A549 (cell line): Measurements from ENCODE around the gene BEND4. TPM values are rescaled to one million over a fixed set of nuclear protein-coding genes. Genes with fewer than 3 reads are reported as not detected.

Experiments used
- ATAC-seq, 2 experiments: fragments of 200-7000 bp in 1 of 2; fragments of >200 bp in 1 of 2; cut with Nextera tagmentation in 1 of 2; cut with Tn5 transposase in 1 of 2; 3 replicates each; pipeline versions ENCODE4 v1.8.0 to v1.9.1; 2018 to 2020; ENCODE audit warnings: mild to moderate bottlenecking in 1 of 2, moderate library complexity in 1 of 2
- CTCF ChIA-PET: fragments of 300-600 bp; sonication (Branson Sonifier 250); formaldehyde crosslinking; extraction: SDS; loops from one replicate; lab custom pipeline; 2021; ENCODE audit warnings: antibody characterized with exemption, inconsistent platforms; lab: Yijun Ruan, JAX
- POLR2A ChIA-PET: fragments of 350-600 bp; formaldehyde crosslinking; extraction: SDS; loops from one replicate; lab custom pipeline; 2021; ENCODE audit warnings: antibody characterized with exemption, inconsistent platforms; lab: Yijun Ruan, JAX
- DNase-seq, 2 experiments: peaks; one replicate each; pipeline versions ENCODE4 v3.0.0 to v3.0.0-alpha.2; 2011 to 2016; ENCODE audit warnings: low read depth in 1 of 2, low spot score in 1 of 2
- FAIRE-seq: peaks from 2 replicates; lab custom pipeline; 2011; peaks lifted over from hg19 to GRCh38; lab: Jason Lieb, UNC
- H3K27ac ChIP-seq, 2 experiments: fragments of >200 bp; sonication (Bioruptor Twin); formaldehyde crosslinking; 3 replicates each; pipeline ENCODE4 v1.5.1; 2016 to 2017
- H3K4me1 ChIP-seq: fragments of >200 bp; sonication (Bioruptor Twin); formaldehyde crosslinking; 3 replicates; pipeline ENCODE4 v1.6.1; 2016
- H3K4me2 ChIP-seq: fragments of >200 bp; sonication (Bioruptor Twin); formaldehyde crosslinking; 3 replicates; pipeline ENCODE4 v1.6.1; 2016
- H3K4me3 ChIP-seq: fragments of >200 bp; sonication (Bioruptor Twin); formaldehyde crosslinking; 3 replicates; pipeline ENCODE4 v1.5.1; 2016
- H3K9me3 ChIP-seq: fragments of >200 bp; sonication (Bioruptor Twin); formaldehyde crosslinking; 3 replicates; pipeline ENCODE4 v1.6.1; 2016
- CEBPB ChIP-seq, 2 experiments: fragments of >200 bp in 1 of 2; sonication (Bioruptor Twin) in 1 of 2; formaldehyde crosslinking in 1 of 2; IDR thresholded peaks; 2 replicates each; pipeline ENCODE4 v1.6.1; 2012 to 2016
- CHD2 ChIP-seq: fragments of 150-350 bp; IDR thresholded peaks from 2 replicates; pipeline ENCODE4 v1.6.1; 2014; ENCODE audit warnings: low read length; ENCODE audit not compliant: partially characterized antibody
- CHD4 ChIP-seq: fragments of 200-600 bp; sonication (generic); IDR thresholded peaks from 2 replicates; pipeline ENCODE4 v1.6.1; 2016; ENCODE audit warnings: antibody characterized with exemption, mild to moderate bottlenecking, borderline replicate concordance
- E2F6 ChIP-seq: IDR thresholded peaks from 2 replicates; pipeline ENCODE4 v1.6.1; 2012; ENCODE audit warnings: low read depth, borderline replicate concordance
- EP300 ChIP-seq, 2 experiments: fragments of >200 bp; sonication (Bioruptor Twin); formaldehyde crosslinking; IDR thresholded peaks; 2 replicates in 1 of 2; 3 replicates in 1 of 2; pipeline ENCODE4 v1.6.1; 2016 to 2017
- ESRRA ChIP-seq: fragments of 150-350 bp; IDR thresholded peaks from 2 replicates; pipeline ENCODE4 v1.6.1; 2014; ENCODE audit warnings: mild to moderate bottlenecking, low read length, borderline replicate concordance
- FOSL2 ChIP-seq, 2 experiments: fragments of 450-650 bp in 1 of 2; fragments of >200 bp in 1 of 2; sonication (Bioruptor Twin) in 1 of 2; formaldehyde crosslinking; IDR thresholded peaks; 2 replicates each; pipeline versions ENCODE4 v1.5.0 to v1.6.1; 2016 to 2020; ENCODE audit warnings: mild to moderate bottlenecking in 1 of 2, moderate library complexity in 1 of 2
- GATA3 ChIP-seq: IDR thresholded peaks from 2 replicates; pipeline ENCODE4 v1.6.1; 2012; ENCODE audit warnings: borderline replicate concordance
- HDAC2 ChIP-seq: fragments of 200-600 bp; sonication (generic); IDR thresholded peaks from 2 replicates; pipeline ENCODE4 v1.6.1; 2016
- HMGXB4 ChIP-seq: fragments of 250-450 bp; sonication (Bioruptor Pico); IDR thresholded peaks from 2 replicates; pipeline ENCODE4 v1.5.0; 2021; ENCODE audit warnings: mild to moderate bottlenecking, moderate library complexity, borderline replicate concordance
- JUN ChIP-seq, 2 experiments: fragments of >200 bp; sonication (Bioruptor Twin); formaldehyde crosslinking; IDR thresholded peaks; 2 replicates in 1 of 2; 3 replicates in 1 of 2; pipeline ENCODE4 v1.6.1; 2016 to 2017
- NR3C1 ChIP-seq: fragments of >200 bp; sonication (Bioruptor Twin); formaldehyde crosslinking; IDR thresholded peaks from 3 replicates; pipeline ENCODE4 v1.6.1; 2017
- RFX5 ChIP-seq: fragments of 450-650 bp; IDR thresholded peaks from 2 replicates; pipeline ENCODE4 v1.7.1; 2014; ENCODE audit warnings: antibody characterized with exemption, mild to moderate bottlenecking, moderate library complexity
- RNF2 ChIP-seq: fragments of 200-600 bp; sonication (generic); IDR thresholded peaks from 2 replicates; pipeline ENCODE4 v1.6.1; 2016; ENCODE audit warnings: low read depth, mild to moderate bottlenecking, antibody characterized with exemption, moderate library complexity, borderline replicate concordance
- SREBF2 ChIP-seq: fragments of 450-650 bp; IDR thresholded peaks from 2 replicates; pipeline ENCODE4 v1.6.1; 2014; ENCODE audit warnings: mild to moderate bottlenecking, moderate library complexity
- TFCP2L1 ChIP-seq: fragments of 250-450 bp; sonication (Bioruptor Pico); IDR thresholded peaks from 2 replicates; pipeline ENCODE4 v1.5.0; 2021; ENCODE audit warnings: mild to moderate bottlenecking
- ZC3H11A ChIP-seq: fragments of 450-650 bp; IDR thresholded peaks from 2 replicates; pipeline ENCODE4 v1.6.1; 2014; ENCODE audit warnings: antibody characterized with exemption, mild to moderate bottlenecking
- ZFP36 ChIP-seq: fragments of 450-650 bp; IDR thresholded peaks from 2 replicates; pipeline ENCODE4 v1.6.1; 2014; ENCODE audit warnings: borderline replicate concordance; ENCODE audit not compliant: partially characterized antibody
- WGBS: methylation state at CpG from one replicate; pipeline ENCODE4 v1.1.6; 2017; ENCODE audit errors: missing lambda C conversion rate; 5-methylcytosine and 5-hydroxymethylcytosine counted together
- polyA minus RNA-seq: library from RNA; depleted of rRNA, polyadenylated mRNA; stranded (reverse); fragments of >200 nt; gene quantifications from 2 replicates; pipeline ENCODE4 v1.2.3, GENCODE V29; 2011; rRNA and poly(A)+ RNA removed
- polyA plus RNA-seq, 4 experiments: library from polyadenylated mRNA; depleted of rRNA in 3 of 4; stranded (reverse); fragments of >200 nt; fragmentation: RNase III in 1 of 4; extraction: RNeasy Plus Mini Kit Qiagen cat#74134 plus additional on column Dnase treatment in 1 of 4; gene quantifications; 2 replicates in 3 of 4; 3 replicates in 1 of 4; pipeline ENCODE4 v1.2.3, GENCODE V29; 2011 to 2017
- TF ChIP-seq, protein P1 (sequence below): fragments of >200 bp; sonication (Bioruptor Twin); formaldehyde crosslinking; IDR thresholded peaks from 3 replicates; pipeline ENCODE4 v1.6.1; 2016
- TF ChIP-seq, protein P2 (sequence below): fragments of >200 bp; sonication (Bioruptor Twin); formaldehyde crosslinking; IDR thresholded peaks from 2 replicates; pipeline ENCODE4 v1.6.1; 2016

BEND4 gene
- polyA plus RNA-seq (2011; rRNA removed), result not detected in 2 replicates
- not detected in 2 replicates for polyA plus RNA-seq (2012; cell fraction: cytosol; rRNA removed)
- not detected in 2 replicates for polyA plus RNA-seq (2012; cell fraction: nucleus; rRNA removed)
- not detected in 3 replicates for polyA plus RNA-seq (2017; fragmentation: RNase III; extraction: RNeasy Plus Mini Kit Qiagen cat#74134 plus additional on column Dnase treatment)
- not detected in 2 replicates for polyA minus RNA-seq

- ChIA-PET POLR2A (no interaction called here), CTCF (no interaction called here)
- ATAC-seq, result no peak
- 44% methylated on average over 45 of the region's 49 CpGs for WGBS
- Histone ChIP-seq H3K4me2 (peak within 1 kb of the TSS; percentile 72), H3K4me1 (no peaks in the 10 kb centered on the region), H3K4me3 (peak within 1 kb of the TSS; percentile 42), H3K27ac (no peak within 1 kb of the TSS), H3K9me3 (no peaks in the 10 kb centered on the region)
- peak in 1 of 2 experiments; percentile 6 for DNase-seq
- FAIRE-seq, result no peak
- TF ChIP-seq ZFP36, result no peak
- no peak for TF ChIP-seq TFCP2L1 (CRISPR knock-in tag)
- TF ChIP-seq, protein P1, sequence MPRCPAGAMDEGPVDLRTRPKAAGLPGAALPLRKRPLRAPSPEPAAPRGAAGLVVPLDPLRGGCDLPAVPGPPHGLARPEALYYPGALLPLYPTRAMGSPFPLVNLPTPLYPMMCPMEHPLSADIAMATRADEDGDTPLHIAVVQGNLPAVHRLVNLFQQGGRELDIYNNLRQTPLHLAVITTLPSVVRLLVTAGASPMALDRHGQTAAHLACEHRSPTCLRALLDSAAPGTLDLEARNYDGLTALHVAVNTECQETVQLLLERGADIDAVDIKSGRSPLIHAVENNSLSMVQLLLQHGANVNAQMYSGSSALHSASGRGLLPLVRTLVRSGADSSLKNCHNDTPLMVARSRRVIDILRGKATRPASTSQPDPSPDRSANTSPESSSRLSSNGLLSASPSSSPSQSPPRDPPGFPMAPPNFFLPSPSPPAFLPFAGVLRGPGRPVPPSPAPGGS, result no peak
- no peak for TF ChIP-seq RNF2
- TF ChIP-seq CEBPB (IDR thresholded peaks at IDR 0.05), result no peak
- TF ChIP-seq, protein P2, sequence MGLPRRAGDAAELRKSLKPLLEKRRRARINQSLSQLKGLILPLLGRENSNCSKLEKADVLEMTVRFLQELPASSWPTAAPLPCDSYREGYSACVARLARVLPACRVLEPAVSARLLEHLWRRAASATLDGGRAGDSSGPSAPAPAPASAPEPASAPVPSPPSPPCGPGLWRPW, result no peak
- TF ChIP-seq EP300 (IDR thresholded peaks at IDR 0.05), result no peak
- no peak for TF ChIP-seq FOSL2 (IDR thresholded peaks at IDR 0.05)
- no peak for TF ChIP-seq FOSL2 (CRISPR knock-in tag; IDR thresholded peaks at IDR 0.05)
- no peak for TF ChIP-seq SREBF2
- TF ChIP-seq JUN (IDR thresholded peaks at IDR 0.05), result no peak
- TF ChIP-seq ESRRA, result no peak
- no peak for TF ChIP-seq NR3C1
- no peak for TF ChIP-seq E2F6
Observed at GRCh38 chr4:42152507-42153504, at the start of gene BEND4. TSS of gene BEND4 (minus strand) at chr4:42152655. CDS start at chr4:42152143, 512 bp downstream.

GRCh38 chr4:42197341-42197740 lies 44.9 kb upstream of the BEND4 start:
- no peak for DNase-seq
- Histone ChIP-seq H3K4me1 (no peaks in the 10 kb centered on the region), H3K4me2 (no peak overlapping the region), H3K4me3 (no peak overlapping the region), H3K27ac (no peak overlapping the region), H3K9me3 (no peaks in the 10 kb centered on the region)
- POLR2A ChIA-PET, result no interaction called here
- ATAC-seq, result no peak
- CTCF ChIA-PET, result no interaction called here
- no peak for TF ChIP-seq ZFP36
- no peak for TF ChIP-seq GATA3
- TF ChIP-seq HDAC2, result no peak
- FAIRE-seq, result no peak
- WGBS, result 42% methylated on average over 5 of the region's 5 CpGs

DNA sequence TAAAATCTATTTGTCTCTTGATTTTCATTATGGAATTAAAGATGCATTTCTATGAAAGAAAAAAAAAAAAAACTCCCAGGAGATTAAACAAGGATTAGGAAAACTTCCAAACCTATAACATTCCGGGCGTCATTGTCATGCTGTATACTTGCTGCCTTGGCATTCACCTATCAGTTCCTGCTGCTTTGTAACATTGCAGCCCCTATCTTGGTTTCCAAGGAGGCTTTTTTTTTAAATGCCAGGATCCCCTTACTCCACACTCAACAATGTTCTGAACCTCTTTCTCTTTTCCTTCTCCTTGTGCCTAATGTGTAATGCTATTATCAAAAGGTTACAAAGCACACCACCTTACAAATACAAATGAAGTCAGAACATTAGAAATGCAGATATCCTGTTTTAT lies 20.5 kb upstream of the BEND4 start:
- FAIRE-seq, result no peak
- no peak for ATAC-seq
- WGBS, result 60% methylated on average over 2 of the region's 2 CpGs
- POLR2A ChIA-PET, result no interaction called here
- no peak overlapping the region for H3K4me2 ChIP-seq
- no peak for TF ChIP-seq RFX5
- TF ChIP-seq CHD2, result no peak
- TF ChIP-seq ZC3H11A, result no peak
- no peak for TF ChIP-seq RNF2
- no peak for TF ChIP-seq HMGXB4
- no peak for TF ChIP-seq CHD4
- no peak for DNase-seq
- no peaks in the 10 kb centered on the region for H3K9me3 ChIP-seq
- no peaks in the 10 kb centered on the region for H3K4me1 ChIP-seq
- H3K27ac ChIP-seq, result no peak overlapping the region
- H3K4me3 ChIP-seq, result no peak overlapping the region
- CTCF ChIA-PET, result no interaction called here
